NCI-H2227 (cell line): ENCODE measurements around the gene DPP4.

ENCODE experiments used
- DNase-seq: peaks from one replicate; lab custom pipeline; 2025; ENCODE audit not compliant: unreplicated experiment; lab: John Stamatoyannopoulos, UW

Gene DPP4

GRCh38 chr2:162086904-162087303, 12.9 kb upstream of the DPP4 start:
- no peak for DNase-seq

GRCh38 chr2:162085090-162085891, 11.3 kb upstream of the DPP4 start:
- DNase-seq: no peak

GRCh38 chr2:162084536-162084935, 10.5 kb upstream of the DPP4 start:
- DNase-seq: no peak

- DNase-seq: no peak
Observed at GRCh38 chr2:162082681-162083080, 8.7 kb upstream of the DPP4 start.

- DNase-seq: no peak
Observed at GRCh38 chr2:162082036-162082435, 8.0 kb upstream of the DPP4 start.

- DNase-seq: no peak
Observed at GRCh38 chr2:162079514-162079913, 5.5 kb upstream of the DPP4 start.

- DNase-seq: no peak
Observed at GRCh38 chr2:162075689-162076132, 1.7 kb upstream of the DPP4 start.

- no peak for DNase-seq
Observed at GRCh38 chr2:162074928-162075688, 1.1 kb upstream of the DPP4 start.

- no peak for DNase-seq
Observed at GRCh38 chr2:162074632-162074895, 549 bp upstream of the DPP4 start.

GRCh38 chr2:162072976-162073887, 783 bp downstream of the DPP4 start:
- peak; percentile 25 for DNase-seq

- DNase-seq: no peak
Observed at GRCh38 chr2:162072181-162072702, 1.8 kb downstream of the DPP4 start.

GRCh38 chr2:162071001-162071400, 3.0 kb downstream of the DPP4 start:
- DNase-seq: no peak

GRCh38 chr2:162070228-162070936, 3.6 kb downstream of the DPP4 start:
- no peak for DNase-seq

GRCh38 chr2:162069267-162069903, 4.6 kb downstream of the DPP4 start:
- DNase-seq: no peak

GRCh38 chr2:162067596-162067995, 6.4 kb downstream of the DPP4 start:
- no peak for DNase-seq

GRCh38 chr2:162065767-162066166, 8.2 kb downstream of the DPP4 start:
- no peak for DNase-seq

- no peak for DNase-seq
Observed at GRCh38 chr2:162063899-162064298, 10.1 kb downstream of the DPP4 start.

- DNase-seq: no peak
Observed at GRCh38 chr2:162063281-162063680, 10.7 kb downstream of the DPP4 start.

- DNase-seq: no peak
Observed at GRCh38 chr2:162062559-162062958, 11.5 kb downstream of the DPP4 start.

- DNase-seq: no peak
Observed at GRCh38 chr2:162061021-162061420, 13.0 kb downstream of the DPP4 start.
